Mucosa of descending colon (tissue), 3 donors: ENCODE results near the gene THADA. TPM values are rescaled to one million over a fixed set of nuclear protein-coding genes. Genes with fewer than 3 reads are reported as not detected.

Experiments used
- ATAC-seq: fragments of 200-7000 bp; cut with Tn5 transposase; one replicate; pipeline ENCODE4 v1.9.1; 2020; ENCODE audit warnings: mild to moderate bottlenecking, moderate library complexity
- DNase-seq, 3 donors: peaks; one replicate each; pipeline ENCODE4 v3.0.0-alpha.2; 2020
- H3K36me3 ChIP-seq: fragments of 200-600 bp; one replicate; pipeline ENCODE4 v1.8.0; 2021; ENCODE audit warnings: low read depth, mild to moderate bottlenecking
- H3K4me1 ChIP-seq: fragments of 200-600 bp; one replicate; pipeline ENCODE4 v1.8.0; 2021; ENCODE audit warnings: low read depth, mild to moderate bottlenecking
- H3K4me3 ChIP-seq: fragments of 200-600 bp; one replicate; pipeline ENCODE4 v1.8.0; 2021; ENCODE audit warnings: mild to moderate bottlenecking
- H3K9me3 ChIP-seq: fragments of 200-600 bp; one replicate; pipeline ENCODE4 v1.8.0; 2021; ENCODE audit warnings: mild to moderate bottlenecking
- intact Hi-C, 2 donors: fragments of 100-400 bp; cut with DNase I in 1 of 2; cut with micrococcal nuclease in 1 of 2; formaldehyde crosslinking; loops; one replicate each; pipeline versions ENCODE4 v1.11.0 to v1.11.1; 2022; cut with DNase I, micrococcal nuclease
- total RNA-seq, 3 donors: library from RNA; stranded (reverse); fragmentation: NEBNext Ultra II Directional in 2 of 3; extraction: Animal tissue kit (Norgen Biotek cat#: 25700) in 2 of 3; gene quantifications; one replicate each; pipeline versions ENCODE4 v1.2.1 to v1.2.4, GENCODE V29; 2021 to 2023
- TF ChIP-seq, protein P1 (sequence below): fragments of 200-600 bp; IDR thresholded peaks from one replicate; pipeline ENCODE4 v1.8.0; 2022; ENCODE audit warnings: antibody characterized with exemption, mild to moderate bottlenecking
- donor health status: DM: no; HTN: no; CAD: no; lungs with moderate emphysema.
- donor health status: DM: no; HTN: no; CAD: no.
- donor health status: DM: no; HTN: yes; CAD: no.

Gene THADA
- total RNA-seq, 3 donors from 2014 or later, result 20.1 to 26.7 (median 25.3) TPM

- no peaks in the 10 kb centered on the region for H3K36me3 ChIP-seq
- TF ChIP-seq, protein P1, sequence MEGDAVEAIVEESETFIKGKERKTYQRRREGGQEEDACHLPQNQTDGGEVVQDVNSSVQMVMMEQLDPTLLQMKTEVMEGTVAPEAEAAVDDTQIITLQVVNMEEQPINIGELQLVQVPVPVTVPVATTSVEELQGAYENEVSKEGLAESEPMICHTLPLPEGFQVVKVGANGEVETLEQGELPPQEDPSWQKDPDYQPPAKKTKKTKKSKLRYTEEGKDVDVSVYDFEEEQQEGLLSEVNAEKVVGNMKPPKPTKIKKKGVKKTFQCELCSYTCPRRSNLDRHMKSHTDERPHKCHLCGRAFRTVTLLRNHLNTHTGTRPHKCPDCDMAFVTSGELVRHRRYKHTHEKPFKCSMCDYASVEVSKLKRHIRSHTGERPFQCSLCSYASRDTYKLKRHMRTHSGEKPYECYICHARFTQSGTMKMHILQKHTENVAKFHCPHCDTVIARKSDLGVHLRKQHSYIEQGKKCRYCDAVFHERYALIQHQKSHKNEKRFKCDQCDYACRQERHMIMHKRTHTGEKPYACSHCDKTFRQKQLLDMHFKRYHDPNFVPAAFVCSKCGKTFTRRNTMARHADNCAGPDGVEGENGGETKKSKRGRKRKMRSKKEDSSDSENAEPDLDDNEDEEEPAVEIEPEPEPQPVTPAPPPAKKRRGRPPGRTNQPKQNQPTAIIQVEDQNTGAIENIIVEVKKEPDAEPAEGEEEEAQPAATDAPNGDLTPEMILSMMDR, result no peak
- H3K9me3 ChIP-seq, result no peaks in the 10 kb centered on the region
- H3K4me1 ChIP-seq, result peaks cover 9% of the 10 kb centered on the region
- peak; percentile 77 for ATAC-seq
- DNase-seq, result peak in 1 of 3 donors; percentile 47
- intact Hi-C loops, result no loop called here
- no peak overlapping the region for H3K4me3 ChIP-seq
Observed at GRCh38 chr2:43199492-43200488, 396.0 kb downstream of the THADA start.

GRCh38 chr2:43198263-43198662, 397.6 kb downstream of the THADA start:
- TF ChIP-seq, protein P1, result no peak
- intact Hi-C loops, result no loop called here
- no peak overlapping the region for H3K4me3 ChIP-seq
- DNase-seq, result no peak
- peaks cover 22% of the 10 kb centered on the region for H3K4me1 ChIP-seq
- H3K36me3 ChIP-seq, result no peaks in the 10 kb centered on the region
- no peaks in the 10 kb centered on the region for H3K9me3 ChIP-seq
- no peak for ATAC-seq

DNA sequence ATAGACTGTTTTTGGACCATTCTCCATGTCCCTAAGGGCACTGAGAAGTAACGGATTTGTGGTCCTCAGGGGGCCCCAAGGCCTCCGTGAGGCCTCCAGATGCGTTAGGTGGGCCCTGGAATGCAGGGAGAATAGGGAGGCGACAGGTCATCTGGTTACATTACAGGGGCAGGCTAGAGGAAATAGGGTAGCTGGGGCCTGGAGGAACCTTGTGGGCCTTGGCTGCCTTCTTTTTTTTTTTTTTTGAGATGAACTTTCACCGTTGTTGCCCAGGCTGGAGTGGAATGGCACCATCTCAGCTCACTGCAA, 398.3 kb downstream of the THADA start:
- Histone ChIP-seq H3K4me3 (no peak overlapping the region), H3K4me1 (peaks cover 30% of the 10 kb centered on the region), H3K36me3 (no peaks in the 10 kb centered on the region), H3K9me3 (no peaks in the 10 kb centered on the region)
- intact Hi-C loops, result no loop called here
- ATAC-seq (no peak), DNase-seq (no peak)
- TF ChIP-seq, protein P1, result no peak

DNA sequence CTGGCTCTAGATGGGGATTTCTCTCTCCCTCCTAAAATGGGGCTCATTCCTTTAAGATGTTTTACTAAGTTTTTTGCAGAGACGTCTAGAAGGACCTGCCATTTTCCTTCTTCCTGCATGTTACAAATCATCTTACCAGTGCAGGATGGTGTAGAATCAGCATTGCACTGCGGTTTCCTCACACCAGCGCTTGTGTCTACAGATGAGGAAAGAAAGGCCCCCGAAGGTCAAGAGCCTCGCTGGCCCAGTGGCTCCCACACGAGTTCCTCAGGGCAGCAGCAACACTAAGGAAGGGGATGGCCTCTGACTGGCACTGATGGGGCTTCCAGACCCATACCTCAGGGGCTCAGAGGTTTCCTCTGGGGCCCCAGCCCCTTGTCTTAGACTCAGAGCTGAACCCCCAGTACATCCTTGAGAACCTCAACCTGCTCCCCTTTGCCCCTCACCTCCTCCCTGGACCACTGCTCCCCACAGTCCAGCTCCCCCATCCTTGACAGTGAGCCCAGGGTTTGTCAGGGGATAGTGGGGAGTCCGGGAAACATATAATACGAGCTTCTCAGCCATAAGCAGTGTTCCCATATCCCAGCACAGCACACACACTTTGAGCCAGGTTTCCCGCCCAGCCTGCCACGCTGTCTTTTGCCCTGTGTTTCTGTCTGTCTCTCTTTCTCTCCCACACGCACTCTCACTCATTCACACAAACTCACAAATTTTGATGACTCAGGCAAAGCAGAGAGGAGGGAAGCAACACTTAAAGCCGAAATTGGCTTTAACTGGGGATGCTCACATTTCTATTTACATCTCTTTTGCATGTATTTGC, 398.9 kb downstream of the THADA start:
- no peak for ATAC-seq
- H3K4me3 ChIP-seq, result no peak overlapping the region
- TF ChIP-seq, protein P1, result no peak
- DNase-seq, result no peak
- H3K4me1 ChIP-seq, result peaks cover 35% of the 10 kb centered on the region
- intact Hi-C loops, result no loop called here
- H3K9me3 ChIP-seq, result no peaks in the 10 kb centered on the region
- no peaks in the 10 kb centered on the region for H3K36me3 ChIP-seq

DNA sequence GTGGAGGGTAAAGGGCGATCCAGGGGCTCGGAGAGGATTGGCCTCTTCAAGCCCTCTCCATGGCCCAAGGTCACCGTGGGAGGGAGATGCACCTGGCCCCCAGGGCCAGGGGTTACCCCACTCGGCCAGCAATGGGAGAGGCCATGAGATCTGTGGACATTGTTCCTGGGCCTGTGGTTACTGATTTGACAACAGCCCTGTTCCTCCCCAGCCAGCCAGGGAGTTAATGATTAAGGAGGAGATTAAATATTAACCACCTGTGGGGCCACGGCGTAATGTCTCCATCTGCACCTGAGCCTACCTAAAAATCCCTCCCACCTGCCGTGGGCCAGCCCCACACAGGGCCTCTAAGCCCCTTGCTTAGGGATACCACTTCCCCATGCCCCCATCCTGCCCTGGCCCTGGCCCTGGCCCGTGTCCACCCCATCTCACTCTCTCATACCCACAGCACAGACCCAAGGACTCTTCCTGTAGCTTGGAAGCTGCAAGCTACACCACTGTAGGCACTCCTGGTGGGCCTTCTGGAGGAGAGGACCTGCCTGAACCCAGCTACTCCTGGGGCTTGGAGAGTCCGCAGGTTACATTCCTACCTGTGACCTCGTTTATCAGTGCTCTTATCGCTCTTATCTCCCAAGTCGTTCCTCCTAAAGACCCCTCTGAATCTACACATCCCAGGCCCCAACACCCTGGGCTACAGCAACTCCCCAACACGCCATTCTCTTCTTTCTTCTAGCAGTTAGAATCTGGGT, 401.5 kb downstream of the THADA start:
- Histone ChIP-seq H3K4me1 (peaks cover 51% of the 10 kb centered on the region), H3K9me3 (no peaks in the 10 kb centered on the region), H3K36me3 (no peaks in the 10 kb centered on the region), H3K4me3 (no peak overlapping the region)
- intact Hi-C loops, result no loop called here
- DNase-seq (peak; percentile 81 to 83 (median 82)), ATAC-seq (peak; percentile 82)
- TF ChIP-seq, protein P1, result no peak
